Left lung (tissue), 10 donors: ENCODE measurements around the gene ANKRD65. TPM values are rescaled to one million over a fixed set of nuclear protein-coding genes. Genes with fewer than 3 reads are reported as not detected.
"Not testable (repeated sequence)": the region's sequence is repeated elsewhere in the genome, so short reads cannot be mapped to it uniquely, and the experiment has no call there.

Source experiments
- ATAC-seq: fragments of 200-7000 bp; cut with Tn5 transposase; one replicate; pipeline ENCODE4 v1.9.1; 2020; ENCODE audit warnings: moderate library complexity
- DNase-seq, 4 donors: peaks; one replicate each; pipeline ENCODE4 v3.0.0-alpha.2; 2013 to 2020
- H3K27ac ChIP-seq, 2 donors: fragments of 200-600 bp; sonication (generic) in 1 of 2; one replicate each; pipeline versions ENCODE4 v1.5.0 to v1.8.0; 2020 to 2021
- H3K27me3 ChIP-seq, 2 donors: fragments of 200-600 bp; sonication (generic) in 1 of 2; one replicate each; pipeline versions ENCODE4 v1.5.0 to v1.8.0; 2020 to 2021
- H3K36me3 ChIP-seq, 2 donors: fragments of 200-600 bp; sonication (generic) in 1 of 2; one replicate each; pipeline versions ENCODE4 v1.5.0 to v1.8.0; 2020 to 2021
- H3K4me1 ChIP-seq, 2 donors: fragments of 200-600 bp; one replicate each; pipeline ENCODE4 v1.8.0; 2021
- H3K4me3 ChIP-seq, 2 donors: fragments of 200-600 bp; sonication (generic) in 1 of 2; one replicate each; pipeline versions ENCODE4 v1.5.0 to v1.8.0; 2020 to 2021; ENCODE audit warnings: mild to moderate bottlenecking in 1 of 2
- H3K9me3 ChIP-seq, 2 donors: fragments of 200-600 bp; sonication (generic) in 1 of 2; one replicate each; pipeline versions ENCODE4 v1.5.0 to v1.8.0; 2020 to 2021
- intact Hi-C, 2 donors: fragments of 100-400 bp; cut with DNase I; formaldehyde crosslinking; loops; one replicate each; pipeline versions ENCODE4 v1.11.2 to v1.14.2; 2022
- polyA plus RNA-seq, 6 donors: library from polyadenylated mRNA; unstranded; fragments of 120-200 nt; gene quantifications; one replicate each; pipeline ENCODE4 v1.2.1, GENCODE V29; 2013; ENCODE audit not compliant: insufficient read length in 6 of 6
- total RNA-seq, 2 donors: library from RNA; stranded (reverse); fragmentation: NEBNext Ultra II Directional; extraction: Animal tissue kit (Norgen Biotek cat#: 25700); gene quantifications; one replicate each; pipeline ENCODE4 v1.2.1, GENCODE V29; 2021
- TF ChIP-seq, protein P1 (sequence below), 2 donors: fragments of 200-600 bp; sonication (generic) in 1 of 2; IDR thresholded peaks; one replicate each; pipeline versions ENCODE4 v1.5.0 to v1.8.0; 2021; ENCODE audit warnings: antibody characterized with exemption in 2 of 2
- donor health status: DM: no; HTN: yes; CAD: no.
- donor health status: DM: no; HTN: no; CAD: no.

The ANKRD65 gene
- total and polyA plus RNA-seq, 8 donors: 18.4 to 41.6 (median 31.7) TPM

DNA sequence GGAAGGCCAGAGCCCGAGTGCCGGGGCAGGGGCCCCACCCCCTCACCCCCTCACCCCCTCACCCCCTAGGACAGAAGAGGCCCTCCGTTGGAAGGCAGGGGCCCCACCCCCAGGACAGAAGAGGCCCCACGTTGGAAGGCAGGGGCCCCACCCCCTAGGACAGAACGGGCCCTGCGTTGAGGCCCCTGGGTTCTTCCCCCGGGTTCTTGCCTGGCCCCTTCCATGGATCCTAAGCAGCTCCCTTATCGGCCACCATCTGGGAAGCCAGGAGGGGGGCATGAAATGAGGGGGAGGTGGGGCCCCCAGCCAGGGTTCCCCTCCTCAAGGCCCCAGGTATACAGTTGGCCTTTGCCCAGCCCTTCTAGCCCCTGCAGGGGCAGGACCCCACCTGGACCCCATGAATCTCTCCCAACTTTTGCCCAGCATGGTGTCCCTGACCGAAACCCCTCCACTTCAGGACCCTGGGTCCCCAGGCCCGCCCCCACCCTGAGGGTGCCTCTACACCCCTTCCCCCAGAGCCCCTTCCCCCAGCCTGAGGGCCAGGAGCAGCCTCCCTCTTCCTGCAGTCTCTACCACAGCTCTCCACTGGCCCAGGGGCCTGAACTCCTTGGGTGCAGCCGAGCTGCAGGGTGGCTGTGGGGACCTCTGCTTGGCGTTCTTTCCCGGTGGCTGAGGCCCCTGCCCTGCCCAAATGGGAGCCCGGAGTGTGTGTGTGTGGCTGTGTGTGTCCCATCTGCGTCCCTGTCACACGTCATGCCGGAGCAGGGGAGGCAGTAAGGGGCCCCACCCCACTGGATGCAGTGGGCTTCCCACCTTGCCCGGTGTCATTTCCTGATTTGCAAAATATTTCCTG lies 10.1 kb upstream of the ANKRD65 start:
- peak; percentile 0 for ATAC-seq
- Histone ChIP-seq H3K36me3 (no peaks in the 10 kb centered on the region), H3K4me1 (peaks cover 43 to 72% of the 10 kb centered on the region in 2 donors), H3K27ac (peak overlapping the region; percentile 84 to 91), H3K4me3 (no peak overlapping the region), H3K9me3 (no peaks in the 10 kb centered on the region), H3K27me3 (peaks cover 0 to 84% of the 10 kb centered on the region in 2 donors)
- intact Hi-C loops: no loop called here
- peak in 1 of 4 donors; percentile 60 for DNase-seq
- TF ChIP-seq, protein P1, sequence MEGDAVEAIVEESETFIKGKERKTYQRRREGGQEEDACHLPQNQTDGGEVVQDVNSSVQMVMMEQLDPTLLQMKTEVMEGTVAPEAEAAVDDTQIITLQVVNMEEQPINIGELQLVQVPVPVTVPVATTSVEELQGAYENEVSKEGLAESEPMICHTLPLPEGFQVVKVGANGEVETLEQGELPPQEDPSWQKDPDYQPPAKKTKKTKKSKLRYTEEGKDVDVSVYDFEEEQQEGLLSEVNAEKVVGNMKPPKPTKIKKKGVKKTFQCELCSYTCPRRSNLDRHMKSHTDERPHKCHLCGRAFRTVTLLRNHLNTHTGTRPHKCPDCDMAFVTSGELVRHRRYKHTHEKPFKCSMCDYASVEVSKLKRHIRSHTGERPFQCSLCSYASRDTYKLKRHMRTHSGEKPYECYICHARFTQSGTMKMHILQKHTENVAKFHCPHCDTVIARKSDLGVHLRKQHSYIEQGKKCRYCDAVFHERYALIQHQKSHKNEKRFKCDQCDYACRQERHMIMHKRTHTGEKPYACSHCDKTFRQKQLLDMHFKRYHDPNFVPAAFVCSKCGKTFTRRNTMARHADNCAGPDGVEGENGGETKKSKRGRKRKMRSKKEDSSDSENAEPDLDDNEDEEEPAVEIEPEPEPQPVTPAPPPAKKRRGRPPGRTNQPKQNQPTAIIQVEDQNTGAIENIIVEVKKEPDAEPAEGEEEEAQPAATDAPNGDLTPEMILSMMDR (IDR thresholded peaks at IDR 0.05): no peak

DNA sequence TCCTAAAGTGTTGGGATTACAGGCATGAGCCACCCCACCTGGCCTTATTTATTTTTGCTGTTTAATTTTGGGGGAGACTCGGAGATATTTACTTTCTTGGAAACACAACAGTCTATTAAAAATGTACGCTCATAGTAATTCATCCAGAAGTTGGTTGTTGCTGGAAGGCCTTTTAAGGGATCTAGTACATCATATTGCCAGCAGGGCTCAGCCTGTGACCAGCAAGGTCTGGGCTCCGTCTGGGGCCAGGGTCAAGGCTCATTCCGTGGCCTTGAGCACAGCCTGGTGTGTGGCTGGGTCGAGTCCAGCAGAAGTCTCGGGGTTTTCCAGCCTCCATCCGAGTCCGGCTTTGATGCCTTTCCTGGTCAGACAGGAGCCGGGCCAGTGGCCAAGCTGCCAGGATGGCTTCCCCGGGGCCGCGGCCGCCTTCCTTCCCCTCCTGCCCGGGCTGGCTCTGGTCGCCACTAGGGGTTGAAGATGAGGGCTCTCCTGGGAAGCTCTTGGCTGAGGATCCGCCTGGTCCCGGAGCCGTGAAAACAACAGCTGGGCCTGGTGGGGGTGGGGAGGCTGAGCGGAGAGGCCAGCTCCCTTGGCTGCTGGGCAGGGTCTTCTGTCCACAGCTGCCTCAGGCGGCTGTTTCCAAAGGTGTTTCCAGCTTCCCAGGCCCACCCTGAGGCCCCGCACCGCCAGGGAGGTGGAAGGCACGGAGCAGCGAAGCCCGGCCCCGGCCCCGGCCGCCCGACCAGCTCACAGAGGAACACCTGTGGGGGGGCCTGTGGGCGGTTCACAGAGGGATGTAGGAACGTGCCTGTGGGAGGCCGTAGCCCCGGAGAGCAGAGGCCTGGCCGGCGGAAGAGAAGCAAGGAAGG lies 9.3 kb upstream of the ANKRD65 start:
- TF ChIP-seq, protein P1 (IDR thresholded peaks at IDR 0.05): peak in 1 of 2 donors; percentile 23
- Histone ChIP-seq H3K4me3 (no peak overlapping the region), H3K27ac (peak overlapping the region; percentile 84 to 91), H3K27me3 (peaks cover 0 to 84% of the 10 kb centered on the region in 2 donors), H3K4me1 (peaks cover 42 to 65% of the 10 kb centered on the region in 2 donors), H3K9me3 (no peaks in the 10 kb centered on the region), H3K36me3 (no peaks in the 10 kb centered on the region)
- DNase-seq (peak; percentile 71 to 92 (median 86)), ATAC-seq (peak; percentile 32)
- intact Hi-C loops: no loop called here

DNA sequence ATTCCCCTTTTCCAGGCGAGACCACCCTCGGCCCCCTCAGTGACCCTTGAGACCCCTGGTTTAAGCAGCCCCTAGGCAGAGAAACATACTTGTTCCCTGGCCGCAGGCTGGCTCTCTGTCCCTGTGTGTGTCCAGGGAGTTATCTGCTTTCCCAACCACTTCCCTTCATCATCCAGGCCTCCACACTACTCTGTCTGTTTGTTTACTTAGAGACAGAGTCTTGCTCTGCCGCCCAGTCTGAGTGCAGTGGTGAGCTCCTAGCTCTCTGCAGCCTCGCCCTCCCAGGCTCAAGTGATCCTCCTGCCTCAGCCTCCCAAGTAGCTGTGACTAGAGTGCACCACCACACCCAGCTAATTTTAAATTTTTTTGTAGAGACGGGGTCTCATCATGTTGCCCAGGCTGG lies 8.6 kb upstream of the ANKRD65 start:
- ATAC-seq: no peak
- H3K4me3 ChIP-seq: no peak overlapping the region
- H3K27me3 ChIP-seq: peaks cover 0 to 78% of the 10 kb centered on the region in 2 donors
- intact Hi-C loops: no loop called here
- H3K9me3 ChIP-seq: no peaks in the 10 kb centered on the region
- peak in 1 of 4 donors; percentile 24 for DNase-seq
- H3K36me3 ChIP-seq: no peaks in the 10 kb centered on the region
- peak overlapping the region; percentile 84 to 91 for H3K27ac ChIP-seq
- peaks cover 36 to 58% of the 10 kb centered on the region in 2 donors for H3K4me1 ChIP-seq
- TF ChIP-seq, protein P1 (IDR thresholded peaks at IDR 0.05): no peak

DNA sequence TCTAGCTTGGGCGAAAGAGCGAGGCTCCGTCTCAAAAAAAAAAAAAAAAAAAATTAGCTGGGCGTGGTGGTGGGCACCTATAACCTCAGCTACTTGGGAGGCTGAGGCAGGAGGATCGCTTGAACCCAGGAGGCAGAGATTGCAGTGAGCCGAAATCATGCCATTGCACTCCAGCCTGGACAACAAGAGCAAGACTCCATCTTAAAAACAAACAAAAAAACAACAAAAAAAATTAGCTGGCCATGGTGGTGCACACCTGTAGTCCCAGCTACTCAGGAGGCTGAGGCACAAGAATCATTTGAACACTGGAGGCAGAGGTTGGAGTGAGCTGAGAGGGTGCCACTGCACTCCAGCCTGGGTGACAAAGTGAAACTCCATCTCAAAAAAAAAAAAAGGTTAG lies 7.9 kb upstream of the ANKRD65 start:
- Histone ChIP-seq H3K27me3 (peaks cover 0 to 71% of the 10 kb centered on the region in 2 donors), H3K27ac (peak overlapping the region in 1 of 2 donors; percentile 91), H3K4me1 (peaks cover 29 to 51% of the 10 kb centered on the region in 2 donors)
- DNase-seq, intact Hi-C loops, H3K4me3 ChIP-seq, H3K36me3 ChIP-seq, H3K9me3 ChIP-seq, ATAC-seq: not testable (repeated sequence)

DNA sequence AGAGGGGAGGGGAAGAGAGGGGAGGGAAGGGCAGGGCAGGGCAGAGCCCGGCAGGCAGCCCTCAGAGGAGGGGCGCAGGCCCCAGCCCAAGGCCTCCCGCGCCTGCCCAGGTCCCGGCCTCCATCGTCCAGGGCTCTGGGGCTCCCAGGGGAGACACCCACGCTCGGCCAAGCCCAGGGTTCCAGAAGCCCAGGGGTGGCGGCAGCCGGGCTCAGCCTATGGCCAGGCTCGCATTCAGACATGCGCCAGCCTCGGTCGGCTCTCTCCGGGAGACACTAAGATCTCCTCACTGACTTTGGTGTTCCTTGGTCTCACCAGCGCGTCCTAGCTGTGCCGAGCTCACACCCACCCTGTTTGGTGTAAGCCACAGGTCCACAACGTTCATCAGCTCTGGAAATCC lies 7.1 kb upstream of the ANKRD65 start:
- Histone ChIP-seq H3K4me3 (no peak overlapping the region), H3K27me3 (peaks cover 0 to 63% of the 10 kb centered on the region in 2 donors), H3K36me3 (no peaks in the 10 kb centered on the region), H3K4me1 (peaks cover 23 to 43% of the 10 kb centered on the region in 2 donors), H3K9me3 (no peaks in the 10 kb centered on the region), H3K27ac (no peak overlapping the region)
- TF ChIP-seq, protein P1 (IDR thresholded peaks at IDR 0.05): no peak
- DNase-seq: peak in 1 of 4 donors; percentile 75
- intact Hi-C loops: no loop called here
- no peak for ATAC-seq
